Neuron (in vitro differentiated cells): ENCODE data around the gene PYGL.
"Not testable (repeated sequence)": the region's sequence is repeated elsewhere in the genome, so short reads cannot be mapped to it uniquely, and the experiment has no call there.

ENCODE experiments used
- H2AFZ ChIP-seq: one replicate; pipeline ENCODE4 v1.6.1; 2013; ENCODE audit warnings: low read depth, mild to moderate bottlenecking, inconsistent platforms, low read length, moderate library complexity
- H3K27me3 ChIP-seq: one replicate; pipeline ENCODE4 v1.6.1; 2013; ENCODE audit warnings: low read length; ENCODE audit not compliant: insufficient read depth
- H3K36me3 ChIP-seq: one replicate; pipeline ENCODE4 v1.6.1; 2013; ENCODE audit warnings: low read length; ENCODE audit not compliant: insufficient read depth
- H3K4me1 ChIP-seq: one replicate; pipeline ENCODE4 v1.6.1; 2013; ENCODE audit warnings: low read length; ENCODE audit not compliant: insufficient read depth
- H3K4me3 ChIP-seq: 2 replicates; pipeline ENCODE4 v1.5.1; 2013; ENCODE audit warnings: mild to moderate bottlenecking, low read length, moderate library complexity
- H3K9me3 ChIP-seq: one replicate; pipeline ENCODE4 v1.6.1; 2013; ENCODE audit warnings: low read length

The PYGL gene

DNA sequence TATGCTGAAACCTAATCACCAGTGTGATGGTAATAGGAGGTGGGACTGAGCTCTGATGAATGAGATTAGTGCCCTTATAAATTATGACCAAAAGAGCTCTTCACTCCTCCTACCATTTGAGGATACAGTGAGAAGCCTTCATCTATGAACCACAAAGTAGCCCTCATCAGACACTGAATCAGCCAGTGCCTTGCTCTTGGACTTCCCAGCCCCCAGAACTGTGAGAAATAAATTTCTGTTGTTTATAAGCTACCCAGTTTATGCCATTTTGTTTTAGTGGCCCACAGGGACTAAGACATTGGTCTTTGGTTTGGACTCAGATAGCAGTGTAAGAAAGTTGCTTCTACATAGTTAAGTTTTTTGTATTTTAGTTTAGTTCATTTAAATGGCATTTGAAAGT lies 39.6 kb downstream of the PYGL start:
- H3K4me3 ChIP-seq = no peak overlapping the region
- H3K9me3 ChIP-seq = peaks cover 4% of the 10 kb centered on the region
- no peak overlapping the region for H2AFZ ChIP-seq
- no peaks in the 10 kb centered on the region for H3K27me3 ChIP-seq
- H3K4me1 ChIP-seq = no peaks in the 10 kb centered on the region
- no peaks in the 10 kb centered on the region for H3K36me3 ChIP-seq

DNA sequence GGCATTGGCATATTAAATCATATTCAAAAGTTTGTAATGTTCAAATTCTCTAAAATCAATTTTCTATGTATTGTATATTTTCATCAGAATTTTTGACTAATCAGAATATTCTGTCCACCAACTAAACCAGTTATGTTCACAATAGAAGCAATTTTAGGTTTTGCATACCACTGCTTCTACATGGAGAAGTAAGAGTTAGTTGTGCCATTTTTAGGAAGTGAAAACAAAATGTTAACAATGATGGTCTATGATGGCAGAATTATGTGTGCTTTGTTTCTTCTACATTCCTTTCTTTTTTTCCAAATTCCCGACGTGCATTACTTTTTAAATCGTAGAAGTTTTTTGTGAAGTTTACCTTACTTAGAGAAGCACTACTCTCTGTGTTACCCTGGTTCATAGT lies 42.9 kb downstream of the PYGL start:
- peaks cover 4% of the 10 kb centered on the region for H3K9me3 ChIP-seq
- H3K36me3 ChIP-seq = no peaks in the 10 kb centered on the region
- H3K4me1 ChIP-seq = no peaks in the 10 kb centered on the region
- H2AFZ ChIP-seq = no peak overlapping the region
- no peaks in the 10 kb centered on the region for H3K27me3 ChIP-seq
- no peak overlapping the region for H3K4me3 ChIP-seq

DNA sequence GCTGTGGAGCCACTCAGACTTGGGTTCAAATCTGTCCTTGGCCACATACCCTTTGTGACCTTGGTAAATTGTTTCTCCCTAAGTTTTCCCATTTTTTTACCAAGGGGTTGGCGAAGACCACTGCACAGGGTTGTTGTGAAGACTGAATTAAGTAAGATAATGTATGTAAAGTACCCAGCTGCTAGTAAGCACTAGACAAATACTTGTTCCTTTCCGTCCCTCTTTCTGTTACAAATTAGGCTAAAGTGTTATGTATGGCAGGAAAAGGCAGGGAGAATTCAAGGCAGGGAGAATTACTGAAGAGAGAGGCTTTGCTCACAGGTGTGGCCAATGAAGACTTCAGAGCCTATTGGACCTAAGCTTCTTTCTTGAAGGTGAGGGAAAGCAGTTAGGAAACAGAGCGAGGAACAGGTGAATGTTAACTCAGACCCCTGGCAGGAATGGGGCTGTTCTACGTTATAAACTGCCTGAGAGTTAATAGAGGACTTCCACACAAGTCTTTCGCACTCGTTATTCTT lies 46.6 kb downstream of the PYGL start:
- Histone ChIP-seq H2AFZ (no peak overlapping the region), H3K4me1 (no peaks in the 10 kb centered on the region), H3K36me3 (no peaks in the 10 kb centered on the region), H3K4me3 (no peak overlapping the region), H3K27me3 (no peaks in the 10 kb centered on the region), H3K9me3 (no peaks in the 10 kb centered on the region)

DNA sequence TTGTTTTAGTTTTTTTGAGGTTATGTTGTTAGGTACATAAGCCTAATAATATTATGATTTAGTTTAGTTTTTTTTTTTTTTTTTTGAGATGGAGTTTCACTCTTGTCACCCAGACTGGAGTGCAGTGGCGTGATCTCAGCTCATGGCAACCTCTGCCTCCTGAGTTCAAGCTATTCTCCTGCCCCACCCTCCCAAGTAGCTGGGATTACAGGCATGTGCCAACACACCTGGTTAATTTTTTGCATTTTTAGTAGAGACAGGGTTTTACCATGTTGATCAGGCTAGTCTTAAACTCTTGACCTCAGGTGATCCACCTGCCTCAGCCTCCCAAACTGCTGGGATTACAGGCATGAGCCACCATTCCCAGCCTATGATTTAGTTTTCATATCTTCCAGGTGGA lies 47.3 kb downstream of the PYGL start:
- H2AFZ ChIP-seq, H3K4me1 ChIP-seq, H3K4me3 ChIP-seq, H3K27me3 ChIP-seq, H3K36me3 ChIP-seq, H3K9me3 ChIP-seq: not testable (repeated sequence)

DNA sequence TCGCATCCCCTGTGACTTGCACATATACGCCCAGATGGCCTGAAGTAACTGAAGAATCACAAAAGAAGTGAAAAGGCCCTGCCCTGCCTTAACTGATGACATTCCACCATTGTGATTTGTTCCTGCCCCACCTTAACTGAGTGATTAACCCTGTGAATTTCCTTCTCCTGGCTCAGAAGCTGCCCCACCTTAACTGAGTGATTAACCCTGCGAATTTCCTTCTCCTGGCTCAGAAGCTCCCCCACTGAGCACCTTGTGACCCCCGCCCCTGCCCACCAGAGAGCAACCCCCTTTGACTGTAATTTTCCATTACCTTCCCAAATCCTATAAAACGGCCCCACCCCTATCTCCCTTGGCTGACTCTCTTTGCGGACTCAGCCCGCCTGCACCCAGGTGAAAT lies 47.9 kb downstream of the PYGL start:
- not testable (repeated sequence) for H2AFZ ChIP-seq, H3K4me1 ChIP-seq

DNA sequence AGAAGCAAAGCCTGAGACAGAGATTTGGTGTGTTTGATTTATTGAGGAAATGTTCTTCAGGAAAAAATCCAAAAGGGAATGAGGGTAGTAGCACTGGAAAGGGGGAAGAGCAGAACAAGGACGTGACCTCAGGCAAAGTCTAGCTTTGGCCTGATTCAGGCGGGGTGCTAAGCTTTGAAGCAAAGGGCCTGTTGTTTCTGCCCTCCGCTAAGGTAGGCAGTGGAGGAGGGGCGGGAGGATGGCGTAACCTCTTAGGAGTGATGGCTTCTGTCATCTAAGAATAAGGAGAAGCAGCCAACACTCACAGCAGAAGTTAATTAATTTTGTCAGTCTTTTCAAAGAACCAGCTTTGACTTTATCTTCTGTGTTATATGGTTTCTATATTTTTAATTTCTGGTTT lies 52.0 kb downstream of the PYGL start:
- Histone ChIP-seq H3K4me1 (no peaks in the 10 kb centered on the region), H3K27me3 (no peaks in the 10 kb centered on the region), H3K9me3 (no peaks in the 10 kb centered on the region), H2AFZ (no peak overlapping the region), H3K36me3 (no peaks in the 10 kb centered on the region), H3K4me3 (no peak overlapping the region)

More for the DNA sequence above, 47.9 kb downstream of the PYGL start:
- H3K27me3 ChIP-seq, H3K9me3 ChIP-seq, H3K4me3 ChIP-seq, H3K36me3 ChIP-seq: not testable (repeated sequence)

DNA sequence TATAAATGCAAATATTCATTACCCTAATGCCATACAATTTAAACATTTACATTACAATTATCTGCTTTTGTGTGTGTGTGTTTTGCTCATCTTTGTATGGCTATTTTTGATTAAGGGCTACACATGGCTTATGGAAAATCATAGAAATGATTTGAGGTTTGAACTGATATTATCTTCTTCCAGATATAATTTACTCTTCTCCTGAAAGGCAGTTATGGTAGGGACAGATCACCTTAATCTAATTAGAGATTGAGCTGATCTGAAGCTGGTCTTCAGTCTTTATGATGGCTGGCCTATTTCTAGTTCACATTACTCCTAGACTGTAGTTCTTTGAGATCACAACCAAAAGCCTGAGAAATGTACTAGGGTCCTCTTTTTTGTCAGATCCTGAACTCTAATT lies 56.8 kb downstream of the PYGL start:
- Histone ChIP-seq H3K4me1 (no peaks in the 10 kb centered on the region), H2AFZ (no peak overlapping the region), H3K9me3 (no peaks in the 10 kb centered on the region), H3K36me3 (no peaks in the 10 kb centered on the region), H3K27me3 (no peaks in the 10 kb centered on the region), H3K4me3 (no peak overlapping the region)

DNA sequence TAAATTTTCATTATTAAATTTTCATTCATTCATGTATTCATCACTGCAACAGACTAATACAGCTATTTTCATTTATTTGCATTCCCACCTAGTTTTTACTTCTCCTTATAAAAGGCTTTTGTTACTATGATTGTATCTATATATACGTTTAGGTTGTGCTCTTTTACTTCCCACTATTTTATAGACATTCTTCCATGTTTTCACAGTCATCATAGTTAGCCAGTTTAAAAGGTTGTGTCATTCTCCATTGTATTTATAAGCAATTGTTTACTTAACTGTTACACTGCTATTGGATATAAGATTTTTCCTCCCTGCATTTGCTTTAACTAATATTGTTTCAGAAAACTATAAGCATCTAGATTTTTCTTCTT lies 60.5 kb downstream of the PYGL start:
- no peak overlapping the region for H2AFZ ChIP-seq
- no peak overlapping the region for H3K4me3 ChIP-seq
- no peaks in the 10 kb centered on the region for H3K27me3 ChIP-seq
- no peaks in the 10 kb centered on the region for H3K9me3 ChIP-seq
- H3K36me3 ChIP-seq = no peaks in the 10 kb centered on the region
- no peaks in the 10 kb centered on the region for H3K4me1 ChIP-seq

DNA sequence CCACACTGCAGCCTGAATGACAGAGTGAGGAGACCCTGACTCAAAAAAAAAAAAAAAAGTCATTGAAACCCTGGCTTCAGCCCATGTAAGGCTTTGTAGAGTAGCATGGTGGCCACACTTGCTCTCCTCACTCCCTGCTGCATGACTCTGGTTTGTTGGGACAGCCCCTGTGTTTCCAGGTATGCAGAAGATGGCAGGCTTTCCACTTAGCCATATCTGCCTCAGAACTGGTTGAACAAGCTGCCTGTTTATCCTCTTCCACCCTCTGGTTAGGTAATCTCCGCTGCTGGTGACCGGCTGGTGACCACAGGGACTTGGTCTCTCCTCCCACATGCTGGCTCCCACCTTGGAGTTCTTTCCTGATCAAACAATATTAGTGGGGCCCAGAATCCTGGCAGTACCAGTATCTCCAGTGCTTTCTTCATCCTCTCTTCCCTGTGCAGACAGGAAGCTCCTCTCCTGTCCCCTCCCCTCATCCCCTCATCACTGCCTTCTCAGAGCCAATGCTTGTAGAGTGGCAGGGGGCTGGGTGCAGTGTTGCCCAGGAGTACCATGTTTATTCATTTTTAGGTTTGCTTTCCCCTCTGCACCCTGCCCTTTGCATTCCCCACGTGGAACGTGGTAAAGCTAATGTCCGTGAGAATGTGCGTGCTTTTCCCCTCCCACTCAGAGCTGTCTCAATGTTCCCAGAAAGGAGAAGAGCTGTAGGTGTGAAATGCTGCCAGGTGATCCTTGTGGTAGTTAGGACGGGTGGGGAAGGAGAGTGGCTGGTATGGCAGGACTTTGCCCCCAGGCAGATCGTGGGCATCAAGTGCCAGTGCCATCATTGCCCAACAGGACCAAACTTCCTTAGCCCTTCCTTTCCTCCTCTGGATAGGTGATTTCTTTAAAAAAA lies 61.1 kb downstream of the PYGL start:
- H3K36me3 ChIP-seq = no peaks in the 10 kb centered on the region
- H2AFZ ChIP-seq = no peak overlapping the region
- peaks cover 2% of the 10 kb centered on the region for H3K27me3 ChIP-seq
- H3K4me3 ChIP-seq = no peak overlapping the region
- H3K9me3 ChIP-seq = no peaks in the 10 kb centered on the region
- H3K4me1 ChIP-seq = no peaks in the 10 kb centered on the region

DNA sequence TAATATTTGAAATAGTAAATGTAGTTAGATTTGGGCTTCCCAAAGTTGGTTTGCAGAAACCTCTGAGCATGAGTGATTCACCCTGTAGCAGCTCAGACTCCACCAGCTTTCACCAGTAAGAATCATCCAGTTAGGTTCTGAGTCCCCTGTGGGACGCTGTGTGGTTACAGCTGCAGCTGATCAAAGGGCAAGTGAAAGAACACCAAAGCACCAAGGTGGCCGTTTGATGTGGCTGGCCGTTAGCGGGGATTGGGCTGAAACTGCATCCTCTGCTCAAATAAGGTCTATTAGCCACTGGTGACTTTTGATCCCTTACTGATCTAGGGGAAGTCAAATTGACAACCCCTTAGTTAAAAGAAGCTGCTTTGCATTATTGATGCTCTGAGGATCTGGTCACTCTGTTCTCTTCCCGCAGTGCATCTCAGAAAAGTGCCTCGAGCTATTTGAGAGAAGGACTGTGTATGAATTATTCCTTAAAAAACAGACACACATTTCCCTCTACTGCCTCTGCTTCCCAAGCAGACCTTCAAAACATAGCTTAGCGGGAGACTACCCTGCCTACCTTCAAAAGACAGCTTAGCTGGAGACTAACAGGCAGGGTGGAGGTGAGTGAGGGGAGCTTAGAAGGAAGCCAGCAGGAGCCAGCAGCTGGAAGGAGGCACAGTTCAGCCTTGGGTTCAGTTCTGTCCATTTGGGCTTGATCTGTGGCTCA lies 68.8 kb downstream of the PYGL start:
- peaks cover 8% of the 10 kb centered on the region for H3K4me1 ChIP-seq
- no peak overlapping the region for H3K4me3 ChIP-seq
- H3K36me3 ChIP-seq = no peaks in the 10 kb centered on the region
- H3K9me3 ChIP-seq = no peaks in the 10 kb centered on the region
- peaks cover 40% of the 10 kb centered on the region for H3K27me3 ChIP-seq
- H2AFZ ChIP-seq = no peak overlapping the region

DNA sequence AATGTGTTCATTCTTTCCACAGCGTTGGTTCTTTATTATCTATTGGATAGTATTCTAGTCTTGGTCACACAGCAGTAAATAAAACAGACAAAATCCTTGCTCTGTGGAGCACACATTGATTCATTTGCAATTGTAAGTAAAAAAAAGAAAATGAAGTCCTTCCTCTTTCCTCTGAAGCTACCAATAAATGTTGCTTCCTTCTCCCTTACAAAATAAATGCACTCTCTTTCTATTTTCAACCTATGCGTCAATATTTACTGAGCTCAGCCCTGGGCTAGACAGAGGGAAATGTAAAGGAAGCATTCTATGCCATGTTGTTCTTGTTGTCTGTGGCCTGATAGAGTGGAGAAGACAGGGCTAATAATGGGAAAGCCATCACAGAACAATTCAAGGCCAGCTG lies 69.5 kb downstream of the PYGL start:
- Histone ChIP-seq H3K36me3 (no peaks in the 10 kb centered on the region), H3K4me1 (peaks cover 8% of the 10 kb centered on the region), H2AFZ (no peak overlapping the region), H3K4me3 (no peak overlapping the region), H3K9me3 (no peaks in the 10 kb centered on the region), H3K27me3 (peaks cover 40% of the 10 kb centered on the region)

DNA sequence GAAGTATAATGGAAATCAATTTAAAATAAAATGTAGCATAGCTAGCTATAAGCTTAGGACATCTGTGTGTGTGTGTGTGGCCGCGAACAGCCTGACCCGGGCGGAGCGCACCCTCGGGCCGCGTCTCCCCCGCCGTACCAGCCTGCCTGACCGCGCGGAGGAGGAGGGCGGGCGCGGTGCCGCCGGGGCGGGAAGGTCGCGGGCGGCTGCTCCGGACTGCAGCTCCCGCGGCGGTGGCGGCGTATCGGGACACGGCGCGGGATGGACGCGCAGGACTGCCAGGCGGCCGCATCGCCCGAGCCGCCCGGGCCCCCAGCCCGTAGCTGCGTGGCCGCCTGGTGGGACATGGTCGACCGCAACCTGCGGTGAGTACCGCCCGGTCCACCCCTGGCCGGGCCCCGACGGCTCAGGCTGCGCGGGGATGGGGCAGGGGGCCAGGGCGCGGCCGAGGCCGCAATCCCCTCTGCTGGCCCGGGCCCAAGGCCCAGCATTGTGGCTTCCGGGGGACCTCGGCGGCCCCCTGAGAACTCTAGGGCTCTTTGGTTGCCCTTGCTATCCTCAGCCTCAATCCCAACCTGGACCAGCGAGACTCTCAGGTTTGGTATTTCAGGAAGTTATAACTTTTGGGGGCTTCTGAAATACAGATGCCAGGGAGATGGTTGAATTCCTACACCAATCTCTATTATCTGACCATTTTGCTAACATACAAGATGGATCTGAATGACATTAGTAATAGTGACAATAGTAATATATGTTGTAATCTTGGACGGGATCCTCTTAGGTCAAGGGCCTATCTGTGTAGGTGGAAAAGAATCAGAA lies 72.2 kb downstream of the PYGL start, which contains the start of gene ABHD12B:
Gene ABHD12B, plus strand, starts transcription at position 140 of the 819 bp plus-strand sequence. Its CDS starts 122 bp downstream, at position 262.
- Histone ChIP-seq H3K36me3 (no peaks in the 10 kb centered on the region), H3K27me3 (peaks cover 35% of the 10 kb centered on the region), H3K4me1 (peaks cover 8% of the 10 kb centered on the region), H2AFZ (no peak within 1 kb of the TSS), H3K4me3 (no peak within 1 kb of the TSS), H3K9me3 (no peaks in the 10 kb centered on the region)

DNA sequence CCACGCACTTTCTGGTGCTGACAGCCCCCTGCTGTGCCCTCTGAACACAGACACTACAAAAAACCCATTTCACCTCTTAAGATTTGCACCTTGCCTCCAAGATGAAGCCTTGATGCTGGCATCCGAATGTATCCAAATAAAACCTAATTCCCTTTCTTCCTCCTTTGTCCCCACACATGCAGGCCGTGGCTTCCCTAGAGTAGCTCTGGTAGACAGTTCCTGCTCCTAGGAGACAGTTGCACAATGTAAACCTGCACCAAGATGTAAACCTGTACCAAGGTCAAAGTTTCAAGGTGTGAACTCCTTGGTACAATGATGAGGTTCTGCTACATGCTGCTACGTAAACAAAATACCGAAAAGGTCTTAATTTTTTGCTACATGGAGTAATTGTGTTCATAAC lies 73.1 kb downstream of the PYGL start:
- H3K36me3 ChIP-seq = no peaks in the 10 kb centered on the region
- no peak overlapping the region for H3K4me3 ChIP-seq
- no peaks in the 10 kb centered on the region for H3K9me3 ChIP-seq
- H3K4me1 ChIP-seq = peaks cover 8% of the 10 kb centered on the region
- no peak overlapping the region for H2AFZ ChIP-seq
- peaks cover 31% of the 10 kb centered on the region for H3K27me3 ChIP-seq
